ENCODE results near the gene LRP4.

The LRP4 gene

DNA sequence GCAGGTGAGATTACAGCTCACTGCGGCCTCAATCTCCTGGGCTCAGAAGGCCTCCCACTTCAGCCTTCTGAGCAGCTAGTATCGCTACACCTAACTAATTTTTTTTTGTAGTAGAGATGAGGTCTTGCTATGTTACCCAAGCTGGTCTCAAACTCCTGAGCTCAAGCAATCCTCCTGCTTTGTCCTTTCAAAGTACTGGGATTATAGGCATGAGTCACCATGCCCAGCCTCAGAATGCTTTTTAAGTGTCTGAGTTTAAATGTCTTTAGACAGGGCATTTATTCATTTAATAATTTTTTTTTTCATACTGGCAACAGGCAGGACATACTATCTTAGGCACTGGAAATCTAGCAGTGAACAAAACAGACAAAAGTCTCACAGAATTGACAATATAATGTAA, 27.7 kb downstream of the LRP4 start:
- peak; percentile 7 for DNase-seq

GRCh38 chr11:46889689-46890475, 28.5 kb downstream of the LRP4 start:
- peak; percentile 57 for DNase-seq

GRCh38 chr11:46889251-46889650, 29.1 kb downstream of the LRP4 start:
- no peak for DNase-seq

- DNase-seq: no peak
Measured at GRCh38 chr11:46888636-46889035, 29.7 kb downstream of the LRP4 start.

GRCh38 chr11:46886211-46886610, 32.1 kb downstream of the LRP4 start:
- DNase-seq: no peak

GRCh38 chr11:46879056-46879585, 39.2 kb downstream of the LRP4 start:
- DNase-seq: no peak

GRCh38 chr11:46877580-46877979, 40.8 kb downstream of the LRP4 start:
- no peak for DNase-seq

GRCh38 chr11:46876471-46876870, 41.9 kb downstream of the LRP4 start:
- no peak for DNase-seq

DNA sequence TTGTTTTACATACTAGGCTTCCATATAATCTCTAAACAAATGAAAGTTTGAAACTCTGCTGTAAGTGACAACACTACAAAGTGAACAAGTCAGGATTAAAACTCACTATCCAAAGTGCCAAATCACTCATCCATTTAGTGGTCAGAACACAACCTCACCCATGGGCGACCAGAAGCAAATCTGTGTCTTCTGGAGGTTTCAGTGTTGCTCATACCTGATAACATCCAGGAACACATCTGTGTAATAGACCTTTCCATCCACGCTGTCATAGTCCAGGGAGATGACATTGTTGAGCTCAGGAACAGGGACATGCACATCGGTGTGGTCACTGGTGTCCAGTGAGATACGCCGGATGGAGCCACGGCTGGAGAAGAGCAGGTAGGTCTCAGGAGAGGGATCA, 43.8 kb downstream of the LRP4 start:
- DNase-seq: no peak

DNA sequence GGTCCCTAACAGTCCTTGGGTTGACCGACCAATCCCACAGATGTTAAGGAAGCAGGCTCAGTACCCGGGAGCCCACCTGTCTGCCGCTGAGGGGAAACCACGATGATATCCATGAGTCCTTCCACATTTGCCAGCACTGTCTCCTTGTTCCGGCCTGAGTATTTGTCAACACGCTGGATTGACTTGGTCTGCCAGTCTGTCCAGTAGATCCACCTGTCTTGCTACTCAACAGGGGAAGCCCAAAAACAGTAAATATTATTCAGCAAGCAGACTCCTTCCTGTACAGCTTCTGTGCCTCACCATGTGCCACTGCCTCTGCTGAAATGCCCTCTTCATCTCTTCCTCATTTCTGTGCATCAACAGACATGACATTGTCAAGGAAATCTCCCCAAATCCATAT, 49.4 kb downstream of the LRP4 start:
- DNase-seq: no peak

DNA sequence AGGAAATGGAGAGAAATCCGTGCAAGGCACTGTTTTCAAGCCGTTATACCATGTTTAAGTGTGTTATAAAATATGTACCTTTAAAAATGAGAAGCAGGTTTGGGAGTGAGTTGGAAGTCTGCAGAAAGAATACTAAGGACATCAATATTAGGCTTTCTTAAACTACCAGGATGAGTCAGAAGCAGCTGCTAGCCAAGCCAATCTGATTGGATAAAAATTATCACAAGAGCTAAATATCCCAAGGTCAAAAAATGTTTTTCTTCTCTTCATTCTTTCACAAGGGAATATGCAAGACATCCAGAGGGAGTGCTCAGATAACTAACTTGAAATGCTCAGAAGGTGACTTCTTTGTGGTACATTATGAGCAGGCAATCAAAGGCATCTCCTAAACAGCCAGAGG, 53.0 kb downstream of the LRP4 start:
- peak; percentile 65 for DNase-seq

DNA sequence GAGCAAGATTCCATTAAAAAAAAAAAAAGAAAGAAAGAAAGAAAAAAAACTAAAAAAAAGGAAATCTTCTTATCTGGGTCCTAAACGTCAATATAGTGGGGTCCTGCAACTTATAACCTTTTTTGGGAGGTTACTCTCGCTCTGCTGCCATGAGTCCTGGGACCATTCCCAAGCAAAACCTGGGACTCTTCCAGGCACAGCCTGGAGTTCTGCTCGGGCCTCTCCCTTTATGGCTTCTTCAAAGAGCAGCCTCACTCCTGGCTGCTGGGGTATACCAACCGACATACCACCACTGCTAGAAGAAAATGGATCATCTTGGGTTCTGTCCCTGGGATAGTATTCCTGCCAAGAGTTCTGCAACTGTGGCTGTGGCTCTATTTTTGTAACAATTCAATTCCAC, 58.1 kb downstream of the LRP4 start:
- no peak for DNase-seq

DNA sequence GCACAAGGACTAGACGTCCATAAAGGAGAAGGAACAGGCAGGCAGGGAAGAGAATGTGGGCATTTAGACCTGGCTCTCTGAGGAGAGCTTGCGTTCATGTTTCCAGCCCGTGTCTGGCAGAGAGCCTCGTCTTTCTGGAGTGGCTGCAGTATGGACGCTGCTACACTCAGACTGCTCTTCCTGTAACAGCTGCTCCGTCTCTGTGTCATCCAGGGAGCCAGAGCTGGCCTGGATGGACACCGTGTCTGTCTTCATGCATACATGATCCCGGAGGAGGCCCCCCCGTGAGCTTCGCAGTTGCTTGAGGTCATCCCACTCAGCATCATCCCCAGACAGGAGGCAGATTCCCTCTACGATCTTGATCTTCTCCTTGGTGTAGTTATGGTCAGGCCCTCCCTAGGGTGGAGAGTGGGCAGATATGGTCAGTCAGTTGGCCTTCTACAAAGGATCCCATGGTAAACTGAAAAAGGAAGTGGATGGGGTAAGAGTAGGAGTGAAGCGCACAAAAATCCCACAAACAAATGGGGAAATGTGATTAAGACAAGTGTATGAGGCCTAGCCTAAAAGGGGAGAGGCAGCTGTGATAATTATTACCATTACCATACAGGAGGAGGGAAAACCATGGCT, 59.3 kb downstream of the LRP4 start:
- DNase-seq: no peak

DNA sequence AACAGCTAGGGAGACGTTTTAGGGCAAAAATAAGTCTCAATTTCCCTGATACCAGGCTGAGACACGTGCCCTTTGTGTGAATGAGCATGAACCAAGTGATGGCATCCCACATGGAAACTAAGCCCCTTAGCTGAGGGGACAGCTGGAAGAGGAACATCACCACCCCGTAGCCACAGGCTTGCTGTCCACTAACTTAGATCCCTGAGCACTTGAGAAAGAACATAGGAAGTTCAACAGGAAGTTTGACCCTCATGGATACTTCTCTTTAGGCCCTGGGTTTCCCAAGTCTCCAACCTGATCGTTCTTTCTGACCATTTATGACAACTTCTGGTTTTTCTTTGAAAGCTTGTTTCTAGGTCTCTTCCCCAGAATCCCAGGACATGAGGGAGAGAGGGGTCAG, 60.7 kb downstream of the LRP4 start:
- DNase-seq: no peak

- no peak for DNase-seq
Measured at GRCh38 chr11:46856605-46857343, 61.6 kb downstream of the LRP4 start.

GRCh38 chr11:46855863-46856262, 62.5 kb downstream of the LRP4 start:
- no peak for DNase-seq

DNA sequence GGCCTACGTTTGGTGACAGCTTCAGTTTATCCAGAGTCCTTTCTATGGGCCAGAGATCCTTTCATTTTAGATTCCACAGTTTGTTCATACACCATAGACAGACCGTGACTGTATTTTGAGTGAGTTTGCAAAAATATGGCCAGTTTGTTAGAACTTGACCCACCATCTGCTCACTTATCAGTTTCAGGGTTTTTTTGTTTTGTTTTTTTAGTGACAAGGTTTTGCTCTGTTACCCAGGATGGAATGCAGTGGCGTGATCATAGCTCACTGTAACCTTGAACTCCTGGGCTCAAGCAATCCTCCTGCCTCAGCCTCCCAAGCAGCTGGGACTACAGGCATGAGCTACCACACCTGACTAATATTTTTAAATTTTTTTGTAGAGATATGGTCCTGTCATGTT, 63.2 kb downstream of the LRP4 start:
- DNase-seq: no peak

GRCh38 chr11:46850829-46851380, 67.4 kb downstream of the LRP4 start:
- DNase-seq: no peak

GRCh38 chr11:46849631-46850030, 68.7 kb downstream of the LRP4 start:
- DNase-seq: no peak

- peak; percentile 20 for DNase-seq
Measured at GRCh38 chr11:46846510-46846830, 71.9 kb downstream of the LRP4 start.

DNA sequence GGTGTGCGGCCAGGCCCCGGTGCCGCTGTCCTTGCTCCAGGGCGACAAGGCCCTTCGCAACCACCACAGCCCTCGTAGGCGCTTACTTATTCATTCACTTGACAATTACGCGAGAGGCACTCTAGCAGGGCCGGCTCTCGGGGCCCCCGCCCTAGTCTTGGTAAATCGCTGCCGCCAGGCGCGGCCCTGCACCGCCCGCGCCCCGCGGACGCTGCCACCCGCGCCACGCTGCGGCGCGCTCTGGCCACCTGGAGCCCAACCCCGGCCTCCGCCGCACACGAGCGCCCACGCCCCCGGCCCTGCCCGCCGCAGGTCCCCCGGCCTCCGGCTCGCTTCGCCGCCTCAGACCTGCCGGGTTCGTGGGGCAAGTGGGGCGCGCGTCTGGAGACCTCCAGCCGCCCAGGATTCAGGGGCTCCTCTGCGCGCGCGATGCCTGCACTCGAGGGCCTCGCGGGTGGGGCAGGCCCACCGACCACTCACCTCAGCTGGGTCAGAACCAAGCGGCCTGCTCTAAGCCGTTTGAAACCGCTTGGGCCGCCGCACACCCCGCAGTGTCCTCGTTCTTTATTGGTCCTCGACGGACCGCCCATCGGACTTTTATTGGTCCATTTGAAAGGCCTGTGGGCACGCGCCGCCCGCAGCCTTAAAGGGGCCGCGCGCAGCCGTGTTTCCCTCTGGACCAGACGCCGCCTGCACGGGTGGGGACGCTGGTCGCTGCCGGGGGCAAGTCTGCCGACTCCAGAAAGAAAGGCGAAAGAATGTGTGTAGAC, 72.4 kb downstream of the LRP4 start, which contains the start of gene CKAP5:
CKAP5 (minus strand) TSS at position 541 of the 770 bp plus-strand sequence. CDS start 25,049 bp downstream, outside the sequence.
- DNase-seq: peak; percentile 89

- DNase-seq: no peak
Measured at GRCh38 chr11:46845440-46845739, 73.0 kb downstream of the LRP4 start.

DNA sequence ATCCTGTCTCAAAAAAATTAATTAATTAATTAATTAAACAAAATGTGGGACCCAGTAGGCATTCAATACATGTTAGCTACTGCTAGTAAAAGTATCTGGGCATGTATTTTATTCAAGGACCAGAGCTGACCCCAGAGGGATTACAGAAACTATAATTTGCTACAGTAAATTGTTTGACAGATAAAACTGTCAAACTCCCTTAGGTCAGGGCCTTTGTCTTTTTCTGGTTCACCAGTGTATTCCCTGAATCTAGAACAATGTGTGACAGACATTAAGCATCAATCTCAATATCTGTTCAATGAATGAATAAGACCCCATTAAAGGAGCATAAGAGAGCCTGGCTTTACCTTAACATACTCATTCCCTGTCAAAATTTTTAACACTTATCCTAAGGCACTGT, 78.2 kb downstream of the LRP4 start:
- DNase-seq: no peak

Data from HCEC 1CT (cell line).